Panc1 (cell line): Measurements from ENCODE around the gene MYORG. TPM values are rescaled to one million over a fixed set of nuclear protein-coding genes. Genes with fewer than 3 reads are reported as not detected.

Experiments used
- ATAC-seq: fragments of 200-7000 bp; cut with Tn5 transposase; 2 replicates; pipeline ENCODE4 v1.9.1; 2020; ENCODE audit warnings: mild to moderate bottlenecking, moderate library complexity
- BruUV-seq: library from RNA; stranded (reverse); fragments of 400-500 nt; replicated peaks from 2 replicates; lab custom pipeline; 2021; lab: Mats Ljungman, UMichigan
- CTCF ChIA-PET: fragments of 300-600 bp; sonication (Branson Sonifier 250); formaldehyde crosslinking; loops from one replicate; lab custom pipeline; 2022; ENCODE audit warnings: antibody characterized with exemption; lab: Charles Lee
- POLR2A ChIA-PET: fragments of 300-600 bp; sonication (Branson Sonifier 250); formaldehyde crosslinking; loops from one replicate; lab custom pipeline; 2022; ENCODE audit warnings: antibody characterized with exemption; lab: Charles Lee
- DNase-seq: peaks from one replicate; pipeline ENCODE4 v3.0.0-alpha.2; 2010; ENCODE audit warnings: low read depth, low spot score
- H3K27ac ChIP-seq: 2 replicates; pipeline ENCODE4 v1.5.1; 2011; ENCODE audit warnings: mild to moderate bottlenecking, low read length, inconsistent platforms
- H3K27me3 ChIP-seq: fragments of 200-500 bp; sonication (Bioruptor generic); 2 replicates; pipeline ENCODE4 v1.6.0; 2014; ENCODE audit warnings: low read length, inconsistent platforms; ENCODE audit not compliant: control insufficient read depth, insufficient read depth
- H3K36me3 ChIP-seq: fragments of 200-500 bp; sonication (Bioruptor generic); 2 replicates; pipeline ENCODE4 v1.5.1; 2014; ENCODE audit warnings: inconsistent platforms, mild to moderate bottlenecking, low read length, moderate library complexity; ENCODE audit not compliant: control insufficient read depth, insufficient read depth
- H3K4me1 ChIP-seq: 2 replicates; pipeline ENCODE4 v1.5.1; 2011; ENCODE audit warnings: inconsistent platforms, mild to moderate bottlenecking, low read length, moderate library complexity; ENCODE audit not compliant: control insufficient read depth, insufficient read depth
- H3K4me3 ChIP-seq, 2 experiments: 2 replicates each; pipeline ENCODE4 v1.5.1; 2011 to 2012; ENCODE audit warnings: low read depth in 2 of 2, low read length in 2 of 2, mild to moderate bottlenecking in 2 of 2, inconsistent platforms in 1 of 2, moderate library complexity in 1 of 2
- H3K9me3 ChIP-seq: fragments of 200-500 bp; sonication (Bioruptor generic); 2 replicates; pipeline ENCODE4 v1.5.1; 2014; ENCODE audit warnings: low read depth, mild to moderate bottlenecking, inconsistent platforms, low read length, moderate library complexity; ENCODE audit not compliant: control insufficient read depth, insufficient read depth
- POLR2AphosphoS5 ChIP-seq: IDR thresholded peaks from 2 replicates; pipeline ENCODE4 v1.6.1; 2012; ENCODE audit warnings: mild to moderate bottlenecking, low read depth, low read length, moderate library complexity
- SIN3A ChIP-seq: IDR thresholded peaks from 2 replicates; pipeline ENCODE4 v1.6.1; 2012; ENCODE audit warnings: low read depth, mild to moderate bottlenecking, low read length, moderate library complexity, borderline replicate concordance; ENCODE audit not compliant: insufficient read depth
- TCF7L2 ChIP-seq: IDR thresholded peaks from 2 replicates; pipeline ENCODE4 v1.6.1; 2011; ENCODE audit warnings: mild to moderate bottlenecking, low read depth, low read length, inconsistent platforms
- in situ Hi-C: cut with HindIII; loops from 2 replicates; pipeline ENCODE4 v1.10.0; 2016; ENCODE audit warnings: low sequenced_read_pairs, low pct_unique_long_range_greater_than_20kb
- intact Hi-C: fragments of 100-400 bp; cut with micrococcal nuclease; formaldehyde crosslinking; loops from one replicate; pipeline ENCODE4 v1.10.0; 2022; ENCODE audit not compliant: unreplicated experiment
- total RNA-seq: library from RNA; stranded (reverse); gene quantifications from one replicate; pipeline ENCODE4 v1.2.1, GENCODE V29; 2021; ENCODE audit not compliant: unreplicated experiment
- TF ChIP-seq, protein P1 (sequence below): fragments of 450-650 bp; IDR thresholded peaks from 2 replicates; pipeline ENCODE4 v1.5.1; 2017; ENCODE audit warnings: mild to moderate bottlenecking
- TF ChIP-seq, protein P2 (sequence below), 2 experiments: IDR thresholded peaks; 2 replicates each; pipeline ENCODE4 v1.6.1; 2011 to 2012; ENCODE audit warnings: low read depth in 2 of 2, control low read depth in 1 of 2, low read length in 1 of 2, mild to moderate bottlenecking in 1 of 2, moderate library complexity in 1 of 2; ENCODE audit not compliant: insufficient read depth in 1 of 2

Gene MYORG
- total RNA-seq, 1 experiment from 2014 or later: 9.7 TPM

GRCh38 chr9:34378376-34379060 is 1.8 kb upstream of the MYORG start:
- intact Hi-C loops (loop anchor here (1.0 to 5.0 kb wide), 2 partner anchors 46 to 121 kb away; no protein-coding TSS in a partner anchor), in situ Hi-C loops (no loop called here)
- Histone ChIP-seq H3K27ac (no peak overlapping the region), H3K36me3 (no peaks in the 10 kb centered on the region), H3K4me3 (no peak overlapping the region), H3K9me3 (no peaks in the 10 kb centered on the region), H3K4me1 (peaks cover 21% of the 10 kb centered on the region), H3K27me3 (no peaks in the 10 kb centered on the region)
- ChIA-PET CTCF (interaction anchor here (0.6 to 1.8 kb wide), 4 partner anchors 47 to 304 kb away, joined by 5 to 9 read pairs (median 6); no protein-coding TSS in a partner anchor), POLR2A (interaction anchor here (1.1 kb wide), 1 partner anchor 37 kb away, joined by 3 read pairs; no protein-coding TSS in a partner anchor)
- TF ChIP-seq POLR2AphosphoS5 (no peak), TCF7L2 (no peak), SIN3A (no peak; the same call in 1 of the 2 replicates)
- TF ChIP-seq, protein P1, sequence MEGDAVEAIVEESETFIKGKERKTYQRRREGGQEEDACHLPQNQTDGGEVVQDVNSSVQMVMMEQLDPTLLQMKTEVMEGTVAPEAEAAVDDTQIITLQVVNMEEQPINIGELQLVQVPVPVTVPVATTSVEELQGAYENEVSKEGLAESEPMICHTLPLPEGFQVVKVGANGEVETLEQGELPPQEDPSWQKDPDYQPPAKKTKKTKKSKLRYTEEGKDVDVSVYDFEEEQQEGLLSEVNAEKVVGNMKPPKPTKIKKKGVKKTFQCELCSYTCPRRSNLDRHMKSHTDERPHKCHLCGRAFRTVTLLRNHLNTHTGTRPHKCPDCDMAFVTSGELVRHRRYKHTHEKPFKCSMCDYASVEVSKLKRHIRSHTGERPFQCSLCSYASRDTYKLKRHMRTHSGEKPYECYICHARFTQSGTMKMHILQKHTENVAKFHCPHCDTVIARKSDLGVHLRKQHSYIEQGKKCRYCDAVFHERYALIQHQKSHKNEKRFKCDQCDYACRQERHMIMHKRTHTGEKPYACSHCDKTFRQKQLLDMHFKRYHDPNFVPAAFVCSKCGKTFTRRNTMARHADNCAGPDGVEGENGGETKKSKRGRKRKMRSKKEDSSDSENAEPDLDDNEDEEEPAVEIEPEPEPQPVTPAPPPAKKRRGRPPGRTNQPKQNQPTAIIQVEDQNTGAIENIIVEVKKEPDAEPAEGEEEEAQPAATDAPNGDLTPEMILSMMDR: no peak
- DNase-seq (no peak), ATAC-seq (no peak)
- BruUV-seq: no TSS peak

DNA sequence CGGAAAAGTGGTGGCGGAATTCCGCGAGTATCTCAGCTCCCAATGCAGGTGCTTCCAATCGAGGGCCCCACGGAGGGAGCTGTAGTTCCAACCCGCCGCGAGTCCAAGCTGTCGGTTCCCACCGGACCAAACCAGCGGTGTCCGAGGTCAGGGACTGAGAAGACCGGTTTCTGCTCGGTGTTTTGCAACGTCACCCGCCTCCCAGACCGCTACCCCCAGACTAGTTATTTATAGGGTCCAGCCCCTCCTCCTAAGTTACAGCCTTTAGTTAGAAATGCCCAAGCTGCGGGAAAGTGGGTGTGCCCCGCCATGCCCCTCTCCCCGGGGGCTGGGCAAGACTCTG is 677 bp upstream of the MYORG start:
- in situ Hi-C loops: no loop called here
- no TSS peak for BruUV-seq
- Histone ChIP-seq H3K27me3 (no peaks in the 10 kb centered on the region), H3K4me1 (peaks cover 21% of the 10 kb centered on the region), H3K27ac (peak overlapping the region; percentile 53; the same call in 1 of the 2 replicates), H3K9me3 (no peaks in the 10 kb centered on the region), H3K36me3 (no peaks in the 10 kb centered on the region), H3K4me3 (peak overlapping the region; percentile 82 to 88)
- TF ChIP-seq SIN3A (peak; percentile 20; the same call in 1 of the 2 replicates), TCF7L2 (no peak)
- ATAC-seq (no peak), DNase-seq (no peak)
- CTCF ChIA-PET: interaction anchor here (2.0 kb wide), 1 partner anchor 26 kb away, joined by 10 read pairs; no protein-coding TSS in a partner anchor
- POLR2A ChIA-PET: interaction anchor here (0.7 to 0.8 kb wide), 3 partner anchors 20 to 47 kb away, joined by 3 to 6 read pairs (median 4); no protein-coding TSS in a partner anchor
- intact Hi-C loops: loop anchor here (5.0 kb wide), 1 partner anchor 120 kb away; no protein-coding TSS in a partner anchor

- ATAC-seq (peak; percentile 43), DNase-seq (no peak)
- intact Hi-C loops: loop anchor here (5.0 kb wide), 1 partner anchor 119 kb away; no protein-coding TSS in a partner anchor
- Histone ChIP-seq H3K4me1 (peaks cover 21% of the 10 kb centered on the region), H3K27me3 (no peaks in the 10 kb centered on the region), H3K4me3 (peak overlapping the region; percentile 82 to 88), H3K9me3 (no peaks in the 10 kb centered on the region), H3K36me3 (no peaks in the 10 kb centered on the region), H3K27ac (peak overlapping the region; percentile 58)
- ChIA-PET CTCF (interaction anchor here (0.7 to 2.0 kb wide), 3 partner anchors 28 to 227 kb away, joined by 3 to 10 read pairs (median 4); no protein-coding TSS in a partner anchor), POLR2A (interaction anchor here (0.6 kb wide), 2 partner anchors 24 to 78 kb away, joined by 6 to 10 read pairs; no protein-coding TSS in a partner anchor)
- no TSS peak for BruUV-seq
- in situ Hi-C loops: no loop called here
- TF ChIP-seq SIN3A (no peak), TCF7L2 (peak; percentile 42; the same call in 1 of the 2 replicates), POLR2AphosphoS5 (no peak)
- TF ChIP-seq, protein P1: no peak
- TF ChIP-seq, protein P2, sequence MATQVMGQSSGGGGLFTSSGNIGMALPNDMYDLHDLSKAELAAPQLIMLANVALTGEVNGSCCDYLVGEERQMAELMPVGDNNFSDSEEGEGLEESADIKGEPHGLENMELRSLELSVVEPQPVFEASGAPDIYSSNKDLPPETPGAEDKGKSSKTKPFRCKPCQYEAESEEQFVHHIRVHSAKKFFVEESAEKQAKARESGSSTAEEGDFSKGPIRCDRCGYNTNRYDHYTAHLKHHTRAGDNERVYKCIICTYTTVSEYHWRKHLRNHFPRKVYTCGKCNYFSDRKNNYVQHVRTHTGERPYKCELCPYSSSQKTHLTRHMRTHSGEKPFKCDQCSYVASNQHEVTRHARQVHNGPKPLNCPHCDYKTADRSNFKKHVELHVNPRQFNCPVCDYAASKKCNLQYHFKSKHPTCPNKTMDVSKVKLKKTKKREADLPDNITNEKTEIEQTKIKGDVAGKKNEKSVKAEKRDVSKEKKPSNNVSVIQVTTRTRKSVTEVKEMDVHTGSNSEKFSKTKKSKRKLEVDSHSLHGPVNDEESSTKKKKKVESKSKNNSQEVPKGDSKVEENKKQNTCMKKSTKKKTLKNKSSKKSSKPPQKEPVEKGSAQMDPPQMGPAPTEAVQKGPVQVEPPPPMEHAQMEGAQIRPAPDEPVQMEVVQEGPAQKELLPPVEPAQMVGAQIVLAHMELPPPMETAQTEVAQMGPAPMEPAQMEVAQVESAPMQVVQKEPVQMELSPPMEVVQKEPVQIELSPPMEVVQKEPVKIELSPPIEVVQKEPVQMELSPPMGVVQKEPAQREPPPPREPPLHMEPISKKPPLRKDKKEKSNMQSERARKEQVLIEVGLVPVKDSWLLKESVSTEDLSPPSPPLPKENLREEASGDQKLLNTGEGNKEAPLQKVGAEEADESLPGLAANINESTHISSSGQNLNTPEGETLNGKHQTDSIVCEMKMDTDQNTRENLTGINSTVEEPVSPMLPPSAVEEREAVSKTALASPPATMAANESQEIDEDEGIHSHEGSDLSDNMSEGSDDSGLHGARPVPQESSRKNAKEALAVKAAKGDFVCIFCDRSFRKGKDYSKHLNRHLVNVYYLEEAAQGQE (IDR thresholded peaks at IDR 0.05; ENCODE audit: insufficient read depth in 1 of 2, low read depth in 2 of 2, low read length in 1 of 2): no peak
Measured at GRCh38 chr9:34375901-34376595, 650 bp downstream of the MYORG start.
